ENCODE data around the gene HAUS3.

Gene HAUS3, protein sequence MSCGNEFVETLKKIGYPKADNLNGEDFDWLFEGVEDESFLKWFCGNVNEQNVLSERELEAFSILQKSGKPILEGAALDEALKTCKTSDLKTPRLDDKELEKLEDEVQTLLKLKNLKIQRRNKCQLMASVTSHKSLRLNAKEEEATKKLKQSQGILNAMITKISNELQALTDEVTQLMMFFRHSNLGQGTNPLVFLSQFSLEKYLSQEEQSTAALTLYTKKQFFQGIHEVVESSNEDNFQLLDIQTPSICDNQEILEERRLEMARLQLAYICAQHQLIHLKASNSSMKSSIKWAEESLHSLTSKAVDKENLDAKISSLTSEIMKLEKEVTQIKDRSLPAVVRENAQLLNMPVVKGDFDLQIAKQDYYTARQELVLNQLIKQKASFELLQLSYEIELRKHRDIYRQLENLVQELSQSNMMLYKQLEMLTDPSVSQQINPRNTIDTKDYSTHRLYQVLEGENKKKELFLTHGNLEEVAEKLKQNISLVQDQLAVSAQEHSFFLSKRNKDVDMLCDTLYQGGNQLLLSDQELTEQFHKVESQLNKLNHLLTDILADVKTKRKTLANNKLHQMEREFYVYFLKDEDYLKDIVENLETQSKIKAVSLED

DNA sequence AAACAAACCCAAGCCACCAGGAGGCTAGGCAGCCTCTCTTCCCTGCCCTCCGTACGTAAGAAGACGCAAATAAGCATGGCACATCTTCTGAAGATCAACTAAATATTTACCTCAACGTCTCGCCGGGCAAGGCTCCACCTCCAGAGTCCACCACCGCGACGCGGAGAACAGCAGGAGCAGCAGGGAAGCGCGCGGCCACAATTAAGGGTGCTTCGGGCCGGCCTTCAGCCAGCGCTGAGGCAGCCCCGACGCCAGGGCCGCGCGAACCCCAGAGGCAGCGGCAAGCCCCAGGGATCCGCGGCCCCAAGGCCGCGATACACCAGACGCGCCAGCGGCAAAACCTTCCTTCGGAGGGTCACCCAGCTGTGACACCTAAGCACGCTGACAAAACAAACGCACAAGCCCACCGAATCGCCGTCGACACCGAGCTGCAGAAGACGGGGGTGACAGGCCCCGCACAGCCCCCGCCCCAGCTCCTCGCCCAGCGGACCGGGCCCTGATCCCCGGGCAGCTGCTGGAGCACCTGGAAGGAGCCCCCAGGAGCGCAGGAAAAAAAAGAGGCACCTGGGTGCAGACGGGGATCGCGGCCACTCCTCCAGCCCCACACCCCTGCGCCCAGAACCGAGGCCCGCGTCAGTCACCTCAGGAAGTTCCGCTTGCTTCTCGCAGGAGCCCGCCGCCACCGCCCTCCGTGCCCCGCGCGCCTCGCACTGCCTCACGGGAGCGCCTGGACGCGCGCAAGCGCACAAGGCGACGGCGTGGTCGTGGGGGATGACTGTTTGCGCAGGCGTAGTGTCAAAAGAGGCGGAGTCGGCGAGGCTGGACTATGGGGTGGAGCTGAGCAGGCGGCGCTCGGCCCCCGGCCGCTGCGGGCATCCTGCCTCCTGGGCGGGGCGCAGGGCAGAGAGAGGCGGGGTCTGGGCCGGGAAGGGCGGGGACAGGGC is at the start of gene HAUS3, which contains the start of gene POLN:
HAUS3 (minus strand) TSS at position 712 of the 944 bp plus-strand sequence. CDS start 1,175 bp downstream, outside the sequence.
POLN (minus strand) TSS at position 712 of the 944 bp plus-strand sequence. CDS start 12,890 bp downstream, outside the sequence.
- DNase-seq (ENCODE audit: low read depth): peak; percentile 95

DNA sequence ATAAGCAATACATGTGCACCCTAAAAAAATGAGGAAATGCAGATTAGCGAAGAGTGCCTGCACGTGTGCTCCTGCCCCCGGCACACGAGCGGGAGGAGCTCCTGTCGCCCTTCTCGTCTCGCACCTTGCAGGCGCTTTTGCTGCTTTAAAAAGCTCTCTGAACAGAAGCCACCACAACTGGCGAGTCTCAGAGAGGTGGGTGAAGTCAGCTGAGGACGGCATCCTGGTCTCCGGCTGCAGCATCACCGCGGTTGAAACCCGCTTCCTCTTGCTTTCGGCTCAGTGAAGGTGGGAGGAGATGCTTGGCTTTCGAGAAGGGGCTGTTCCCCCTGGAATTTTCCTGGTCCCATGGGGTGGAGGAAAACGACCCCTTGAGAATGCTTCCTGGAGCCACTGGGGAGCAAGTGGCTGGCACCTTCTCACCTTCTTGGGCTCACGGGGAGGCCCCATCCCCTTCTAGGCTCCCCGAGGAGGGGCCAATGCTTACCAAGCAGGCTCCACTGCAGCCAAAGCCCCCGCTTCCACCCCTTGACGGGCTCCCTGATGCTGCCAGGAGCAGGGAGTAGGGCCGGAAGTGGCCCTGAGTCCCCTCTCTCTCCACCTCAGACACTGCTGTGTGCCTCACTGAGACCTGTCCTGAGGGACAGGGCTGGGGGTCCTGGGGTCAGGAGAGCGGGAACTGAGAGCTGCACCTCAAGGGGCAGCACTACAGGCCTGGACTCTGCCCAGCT is 49.2 kb upstream of the HAUS3 start:
- DNase-seq (ENCODE audit: low read depth): no peak

DNA sequence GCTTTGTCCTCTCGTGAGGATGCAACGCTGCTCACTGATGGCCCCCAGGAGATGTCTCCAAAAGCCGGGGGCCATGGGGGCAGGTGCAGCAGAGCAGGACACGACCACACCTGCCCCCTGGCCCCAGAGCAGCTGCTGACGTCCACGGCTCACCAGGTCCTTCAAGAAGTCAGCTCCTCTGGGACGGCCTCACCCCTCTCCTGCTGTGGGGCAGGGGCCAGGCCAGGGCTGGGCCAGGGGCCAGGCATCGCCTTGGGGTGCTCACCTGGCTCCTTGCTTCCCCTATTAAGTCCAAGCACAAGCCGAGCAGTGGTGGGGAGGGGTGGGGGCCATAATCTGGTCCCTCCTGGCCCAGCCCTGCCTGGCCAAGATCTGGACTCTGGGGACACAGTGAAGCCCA is 48.6 kb upstream of the HAUS3 start:
- no peak for DNase-seq (ENCODE audit: low read depth)

DNA sequence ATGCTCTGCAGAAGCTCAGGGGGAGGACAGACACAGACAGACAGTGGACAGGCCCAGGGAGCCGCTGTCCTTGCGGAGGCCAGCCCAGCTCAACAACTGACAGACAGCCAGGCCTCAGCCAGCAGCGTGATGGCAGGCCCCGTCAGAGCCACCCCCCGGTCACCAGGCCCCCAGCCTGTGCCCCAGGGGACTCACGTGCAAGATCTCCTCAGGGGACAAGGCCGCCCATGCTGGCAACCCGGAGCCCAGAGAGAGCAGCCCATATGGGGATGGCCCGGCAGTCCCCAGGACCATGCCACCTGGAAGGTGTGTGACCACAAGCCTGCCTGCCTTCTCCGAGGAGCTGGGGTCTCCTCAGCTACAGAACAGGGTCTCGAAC is 48.0 kb upstream of the HAUS3 start:
- no peak for DNase-seq (ENCODE audit: low read depth)

DNA sequence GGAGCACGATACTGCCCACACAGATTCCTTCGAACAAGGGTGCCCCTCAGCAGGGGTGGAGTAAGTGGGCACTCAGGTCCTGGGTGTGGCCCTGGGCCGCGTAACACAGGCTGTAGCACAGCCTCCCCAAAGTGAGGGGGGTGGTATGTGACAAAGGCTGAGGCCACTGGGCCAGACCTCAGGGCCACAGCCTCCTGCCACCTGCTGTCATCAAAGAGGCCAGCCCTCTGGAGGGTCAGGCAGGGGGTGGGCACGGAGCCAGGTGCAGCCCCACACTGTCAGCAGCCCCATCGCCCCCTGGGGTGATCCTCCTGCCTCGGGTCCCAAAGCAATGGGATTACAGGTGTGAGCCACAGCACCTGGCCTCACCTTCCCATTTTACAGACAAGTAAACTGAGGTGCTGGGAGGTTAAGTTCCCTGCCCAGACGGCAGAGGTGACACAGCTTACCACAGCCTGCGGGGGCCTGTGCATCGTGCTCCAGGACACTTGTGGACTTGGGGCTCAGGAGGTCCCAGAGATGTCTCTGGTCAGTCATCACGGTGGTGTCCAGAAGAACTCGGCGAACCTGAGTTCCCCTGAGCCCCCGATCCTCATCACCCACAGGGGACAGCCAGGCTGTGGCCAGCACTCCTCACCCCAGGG is 47.5 kb upstream of the HAUS3 start:
- DNase-seq (ENCODE audit: low read depth): no peak

DNA sequence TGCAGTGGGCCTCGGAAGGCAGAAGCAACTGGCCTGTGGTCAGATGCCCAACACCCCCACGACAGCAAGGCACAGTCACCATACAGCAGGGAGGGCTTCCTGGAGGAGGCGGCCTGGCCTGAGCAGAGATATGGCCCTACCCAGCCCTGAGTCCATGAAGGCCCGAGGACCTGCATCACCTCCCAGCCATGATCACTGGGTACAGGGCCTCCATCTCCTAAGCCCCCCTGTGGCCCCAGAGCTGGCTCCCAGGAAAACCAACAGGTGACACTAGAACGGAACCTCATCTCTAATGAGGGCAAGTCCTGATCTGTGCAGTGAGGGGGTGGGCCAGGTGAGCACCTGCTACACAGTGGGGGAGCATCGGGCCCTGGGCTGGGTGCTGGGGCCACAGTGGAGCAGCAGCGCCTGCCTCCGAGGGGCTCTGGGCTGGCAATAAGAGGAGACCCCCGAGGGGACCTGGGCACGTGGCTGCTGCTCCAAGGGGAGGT is 46.2 kb upstream of the HAUS3 start:
- DNase-seq (ENCODE audit: low read depth): no peak

DNA sequence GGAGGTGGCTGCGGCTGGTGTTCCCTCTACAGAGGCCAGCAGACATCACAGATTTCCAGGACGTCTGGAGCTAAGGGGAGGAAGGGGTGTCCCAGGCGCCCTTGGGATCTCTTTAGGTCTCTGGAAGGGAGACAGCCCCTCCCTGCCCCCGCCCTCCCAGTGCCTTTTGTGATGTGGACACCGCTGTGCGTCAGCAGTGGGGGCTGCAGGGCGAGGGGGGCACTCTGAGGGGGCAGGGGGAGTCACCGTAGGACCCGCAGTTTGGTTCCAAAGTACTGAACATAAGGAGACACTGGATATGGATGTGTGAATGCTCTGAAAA is 45.6 kb upstream of the HAUS3 start:
- DNase-seq (ENCODE audit: low read depth): no peak

DNA sequence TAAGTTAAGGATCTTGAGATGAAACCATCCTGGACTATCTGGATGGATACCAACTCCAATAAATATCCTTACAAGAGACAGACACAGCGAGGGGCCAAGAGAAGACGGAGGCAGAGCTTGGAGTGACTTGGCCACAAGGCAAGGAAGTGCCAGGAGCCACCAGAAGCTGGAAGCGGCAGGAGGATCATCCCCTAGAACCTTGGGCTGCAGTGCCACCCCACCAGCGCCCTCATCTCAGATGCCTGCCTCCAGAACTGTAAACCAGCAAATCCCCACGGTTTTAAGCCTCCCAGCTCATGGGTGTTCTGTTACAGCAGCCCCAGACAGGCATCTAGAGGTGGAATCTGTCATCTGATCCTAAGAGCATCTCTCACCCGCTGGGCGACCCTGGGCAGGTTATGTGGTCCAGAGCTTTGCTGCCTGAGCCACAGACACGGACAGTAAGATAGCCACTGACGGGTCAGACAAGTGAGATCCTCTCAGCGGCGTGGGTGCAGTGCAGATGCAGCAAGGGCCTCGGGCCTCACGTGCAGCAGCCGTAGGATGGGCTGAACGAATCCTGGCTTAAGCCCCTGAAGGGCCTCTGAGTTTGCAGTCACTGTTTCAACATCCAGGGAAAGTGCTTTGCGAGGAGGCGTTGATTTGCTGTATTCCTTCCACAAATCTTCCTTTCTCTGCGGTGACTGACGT is 45.1 kb upstream of the HAUS3 start:
- no peak for DNase-seq (ENCODE audit: low read depth)

DNA sequence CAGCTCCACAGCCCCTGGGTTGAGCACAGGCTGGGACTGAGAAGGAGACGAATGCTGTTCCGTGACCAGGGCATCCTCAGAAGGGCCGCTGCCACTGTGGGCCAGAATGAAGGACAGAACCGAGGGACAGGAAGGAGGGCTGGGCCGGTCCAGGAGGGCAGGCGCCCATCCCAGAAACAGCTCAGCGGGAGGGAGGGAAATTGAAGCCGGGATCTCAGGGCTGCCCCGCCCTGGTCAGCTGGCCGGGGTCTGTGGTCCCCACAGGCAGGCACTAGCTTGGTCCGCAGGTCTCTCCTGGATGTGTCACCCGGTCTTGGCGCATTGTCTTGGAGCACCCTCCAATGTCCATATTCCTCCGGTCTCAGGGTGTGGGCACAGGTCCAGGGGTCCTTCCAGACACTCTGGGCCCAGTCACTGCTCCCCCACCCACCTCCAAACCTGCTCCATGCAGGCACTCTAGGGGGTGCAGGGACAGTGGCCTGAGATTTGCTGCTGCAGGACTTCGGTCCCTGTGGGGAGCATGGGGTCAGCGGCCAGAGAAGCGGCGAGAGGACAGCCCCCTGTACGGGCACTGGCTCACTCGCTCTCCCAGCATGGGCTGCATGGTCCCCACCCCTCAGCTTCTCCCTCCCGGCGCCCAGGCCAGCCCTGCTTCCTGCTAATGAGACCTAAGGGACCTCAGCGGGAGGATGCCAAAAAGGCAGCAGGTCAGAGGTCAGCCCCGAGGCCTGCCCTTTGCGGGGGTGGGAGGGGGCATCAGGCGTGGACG is 43.9 kb upstream of the HAUS3 start:
- no peak for DNase-seq (ENCODE audit: low read depth)

DNA sequence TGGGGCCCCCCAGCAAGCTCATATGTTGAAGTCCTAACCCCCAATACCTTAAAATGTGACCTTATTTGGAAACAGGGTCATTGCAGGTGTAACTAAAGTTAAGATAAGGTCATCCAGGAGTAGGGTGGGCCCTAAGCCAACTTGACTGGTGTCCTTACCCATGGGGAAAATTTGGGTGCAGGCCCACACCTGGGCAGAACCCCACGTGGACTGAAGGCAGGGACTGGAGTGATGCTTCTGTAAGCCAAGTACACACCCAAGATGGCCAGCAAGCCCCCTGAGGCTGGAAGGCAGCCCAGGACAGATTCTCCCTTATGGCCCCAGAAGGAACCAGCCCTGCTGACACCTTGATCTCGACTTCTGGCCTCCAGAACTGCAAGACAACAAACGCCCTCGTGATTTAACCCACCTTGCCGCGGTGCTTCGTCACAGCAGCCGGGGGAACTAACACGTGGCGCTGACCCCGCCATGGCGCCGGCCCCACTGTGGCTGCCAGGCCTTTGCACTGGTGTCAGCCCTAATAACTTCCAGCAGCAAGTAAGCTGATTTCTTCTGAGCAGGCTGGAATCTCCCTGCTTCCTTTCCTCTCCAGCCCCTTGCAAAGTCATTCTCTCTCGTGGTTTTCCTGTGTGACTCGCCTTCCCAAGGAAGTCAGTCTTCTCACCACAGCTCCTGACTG is 43.2 kb upstream of the HAUS3 start:
- DNase-seq (ENCODE audit: low read depth): no peak

DNA sequence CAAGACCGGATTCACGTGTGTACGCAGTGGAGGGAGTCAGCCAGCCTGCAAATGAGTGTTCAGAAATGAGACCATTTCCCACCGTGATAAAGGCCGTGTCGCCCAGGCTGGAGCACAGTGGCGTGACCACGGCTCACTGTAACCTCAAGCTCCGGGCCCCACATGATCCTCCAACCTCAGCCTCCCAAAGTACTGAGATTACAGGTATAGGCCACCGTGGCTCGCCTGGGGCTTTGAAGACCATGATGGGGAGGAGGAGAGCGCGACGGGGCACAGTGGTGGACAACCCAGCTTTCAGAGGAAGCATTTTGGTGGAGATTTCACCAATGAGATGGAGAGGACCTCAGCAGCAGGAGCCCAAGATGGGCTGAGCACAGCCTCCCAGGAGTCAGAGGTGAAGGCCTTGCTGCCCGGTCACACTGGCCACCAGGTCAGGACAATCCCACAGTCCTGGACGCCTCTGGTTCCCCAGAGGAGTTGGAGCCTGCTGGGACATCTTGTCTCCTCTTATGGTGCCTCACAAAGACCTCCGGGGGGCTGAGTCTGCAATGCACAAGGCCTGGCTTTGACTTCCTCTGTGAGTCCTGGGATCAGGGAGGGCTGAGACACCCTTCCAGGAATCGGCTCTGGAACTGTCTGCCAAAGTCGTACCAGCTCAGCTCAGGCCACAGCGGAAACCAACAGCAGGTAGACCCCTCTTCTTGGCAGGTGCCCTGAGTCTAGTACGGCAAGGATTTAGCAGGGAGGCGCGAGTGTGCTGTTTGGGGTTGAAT is 42.4 kb upstream of the HAUS3 start:
- no peak for DNase-seq (ENCODE audit: low read depth)

DNA sequence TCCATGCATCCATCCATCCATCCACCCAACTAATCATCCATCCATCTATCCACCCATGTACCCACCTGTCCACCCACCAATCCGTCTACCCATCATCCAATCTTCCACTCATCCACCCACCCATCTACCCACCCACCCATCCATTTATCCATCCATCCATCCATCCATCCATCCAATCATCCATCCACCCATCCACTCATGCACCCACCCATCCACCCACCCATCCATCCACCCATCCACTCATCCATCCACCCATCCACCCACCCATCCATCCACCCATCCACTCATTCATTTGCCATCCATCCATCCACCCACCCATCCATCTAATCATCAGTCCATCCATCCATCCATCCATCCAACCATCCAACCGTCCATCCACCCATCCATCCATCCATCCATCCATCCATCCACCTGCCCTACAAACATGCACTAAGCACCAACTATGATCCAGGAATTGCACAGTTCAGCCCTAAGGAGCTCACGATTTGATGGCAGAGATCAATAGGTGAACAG is 41.3 kb upstream of the HAUS3 start:
- DNase-seq (ENCODE audit: low read depth): no peak

DNA sequence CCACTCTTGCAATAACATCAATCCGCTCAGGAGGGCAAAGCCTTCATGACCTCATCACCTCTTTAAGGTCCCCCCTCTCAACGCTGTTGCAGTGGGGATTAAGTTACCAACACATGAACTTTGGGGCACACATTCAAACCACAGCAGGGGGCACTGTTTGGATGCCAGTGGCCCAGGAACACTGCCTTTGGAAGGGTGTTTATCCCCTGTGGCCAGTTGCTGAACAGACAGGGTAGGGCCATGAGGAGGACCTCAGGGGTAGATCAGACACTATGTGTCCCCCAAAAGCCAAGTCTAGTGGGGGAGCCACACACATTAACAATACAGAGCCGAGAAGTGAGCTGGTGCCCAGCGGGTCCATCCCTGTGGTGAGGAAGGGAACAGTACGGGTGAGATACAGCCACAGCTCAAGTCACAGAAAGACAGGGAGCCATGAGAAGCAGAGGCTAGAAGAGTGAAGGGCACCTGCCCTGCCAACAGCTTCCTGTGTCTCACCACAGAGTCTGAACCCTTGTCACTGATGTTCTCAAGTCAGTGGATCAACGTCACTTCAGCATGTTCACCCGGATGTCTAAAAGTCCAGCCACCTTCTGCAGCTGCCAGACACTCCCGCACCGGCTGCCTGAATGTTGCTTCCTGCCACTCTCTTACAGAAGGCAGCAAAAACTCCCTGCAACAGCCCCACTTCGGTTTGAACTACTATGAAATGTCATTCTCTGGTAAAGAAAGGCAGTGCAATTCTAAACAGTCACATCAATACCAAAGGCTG is 39.8 kb upstream of the HAUS3 start:
- no peak for DNase-seq (ENCODE audit: low read depth)

DNA sequence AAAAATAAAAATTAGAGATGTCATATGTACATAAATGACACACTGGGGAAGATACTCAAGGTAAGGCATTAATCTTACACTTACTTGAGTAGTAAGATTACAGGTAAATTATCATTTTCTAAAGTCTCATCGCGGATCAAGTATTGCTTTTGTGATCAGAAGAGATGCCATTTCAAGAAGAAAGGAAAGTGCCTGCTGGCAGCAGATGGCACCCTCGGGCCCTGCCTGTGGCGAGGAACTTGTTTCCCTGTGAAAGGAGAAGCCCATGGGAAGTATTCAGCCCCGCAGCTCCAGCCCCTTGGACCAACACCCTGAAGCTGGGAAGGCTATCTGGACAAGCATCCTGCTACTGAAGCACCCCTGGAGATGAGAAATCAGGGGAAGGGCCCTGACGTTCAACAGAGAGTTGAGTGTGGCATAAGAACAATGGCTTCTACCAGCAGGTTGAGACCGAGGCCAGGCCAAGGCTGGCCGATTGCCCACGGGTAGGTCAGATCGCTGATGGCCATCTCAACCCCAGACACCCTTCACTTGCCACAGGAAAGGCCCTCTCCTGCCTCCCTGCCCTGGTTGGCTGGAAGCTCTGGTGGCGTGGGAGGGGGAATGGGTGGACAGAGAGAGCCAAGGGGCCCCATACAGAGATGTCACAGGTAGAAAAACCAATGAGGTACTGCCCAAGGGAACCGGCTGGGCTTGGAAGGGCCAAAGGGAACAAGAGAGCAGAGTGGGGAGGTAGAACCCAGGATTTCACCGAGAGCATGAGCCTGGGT is 38.8 kb upstream of the HAUS3 start:
- DNase-seq (ENCODE audit: low read depth): no peak

DNA sequence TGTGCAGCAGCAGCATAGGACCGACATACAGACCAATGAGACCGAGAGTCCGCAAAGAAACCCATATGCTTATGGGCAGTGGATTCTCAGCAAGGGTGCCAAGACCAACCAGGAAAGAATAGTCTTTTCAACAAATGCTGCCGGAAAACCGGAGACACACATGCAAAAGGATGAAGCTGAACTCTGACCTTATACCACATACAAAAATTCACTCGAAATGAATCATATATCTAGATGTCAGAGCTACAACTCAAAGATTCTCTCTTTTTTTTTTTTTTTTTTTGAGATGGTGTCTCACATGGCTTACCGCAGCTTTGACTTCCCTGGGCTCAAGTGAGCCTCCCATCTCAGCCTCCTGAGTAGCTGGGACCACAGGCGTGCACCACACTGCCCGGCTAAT is 36.0 kb upstream of the HAUS3 start:
- DNase-seq (ENCODE audit: low read depth): no peak

DNA sequence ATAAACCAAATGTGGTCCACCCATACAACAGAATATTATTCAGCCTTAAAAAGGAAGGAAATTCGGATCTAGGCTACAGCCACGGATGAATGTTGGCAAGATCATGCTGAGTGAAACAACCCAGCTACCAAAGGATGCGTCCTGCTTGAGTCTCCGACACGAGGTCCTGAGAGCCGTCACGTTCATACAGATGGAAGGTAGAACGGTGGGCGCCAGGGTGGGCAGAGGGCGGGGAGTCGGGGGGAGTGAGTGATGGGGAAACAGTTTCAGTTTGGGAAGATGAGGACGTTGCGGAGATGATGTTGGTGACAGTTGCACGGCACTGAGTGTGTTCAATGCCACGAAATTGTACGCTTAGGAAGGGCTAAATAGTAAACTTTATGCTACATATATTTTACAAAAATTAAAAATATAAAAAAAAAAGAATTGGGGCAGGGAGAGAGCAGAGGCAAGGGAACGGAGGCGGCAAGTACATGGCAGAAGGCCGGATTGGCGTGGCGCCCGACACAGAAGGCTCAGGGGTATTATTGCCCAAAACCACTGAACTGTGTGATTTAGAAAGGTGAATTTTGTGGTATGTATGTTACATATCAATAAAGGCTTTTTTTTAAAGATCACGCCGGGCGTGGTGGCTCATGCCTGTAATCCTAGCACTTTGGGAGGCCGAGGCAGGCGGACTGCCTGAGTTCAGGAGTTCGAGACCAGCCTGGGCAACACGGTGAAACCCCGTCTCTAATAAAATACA is 34.8 kb upstream of the HAUS3 start:
- DNase-seq (ENCODE audit: low read depth): no peak
